Endothelial cell of umbilical vein (primary cell): ENCODE measurements around the gene SAP30L.

Source experiments
- EZH2 ChIP-seq: IDR thresholded peaks from 2 replicates; pipeline ENCODE4 v1.6.1; 2012; ENCODE audit warnings: borderline replicate concordance, low read depth, mild to moderate bottlenecking, moderate library complexity, low read length, inconsistent platforms; ENCODE audit not compliant: severe bottlenecking
- FOS ChIP-seq: IDR thresholded peaks from 2 replicates; pipeline ENCODE4 v1.6.1; 2011; ENCODE audit warnings: mild to moderate bottlenecking, low read length, moderate library complexity, borderline replicate concordance; ENCODE audit not compliant: insufficient read depth
- GATA2 ChIP-seq: IDR thresholded peaks from 2 replicates; pipeline ENCODE4 v1.7.0; 2011; ENCODE audit warnings: low read depth, mild to moderate bottlenecking, moderate library complexity, mixed read lengths, low read length; ENCODE audit not compliant: insufficient read length, insufficient read depth
- JUN ChIP-seq: IDR thresholded peaks from 2 replicates; pipeline ENCODE4 v1.6.1; 2011; ENCODE audit warnings: borderline replicate concordance, low read depth; ENCODE audit not compliant: insufficient read length, insufficient read depth
- POLR2AphosphoS5 ChIP-seq: IDR thresholded peaks from 2 replicates; pipeline ENCODE4 v1.6.1; 2012; ENCODE audit warnings: low read depth, mild to moderate bottlenecking, control low read depth, low read length, moderate library complexity; ENCODE audit not compliant: insufficient read depth
- TF ChIP-seq, protein P1 (sequence below), 2 donors: IDR thresholded peaks; 1 replicate in 1 of 2; 2 replicates in 1 of 2; pipeline ENCODE4 v1.5.1; 2011; ENCODE audit warnings: low read length in 2 of 2, mild to moderate bottlenecking in 2 of 2, moderate library complexity in 2 of 2, control low read depth in 1 of 2, inconsistent platforms in 1 of 2, low read depth in 1 of 2; ENCODE audit not compliant: insufficient read depth in 1 of 2; ENCODE audit errors: extremely low read depth in 1 of 2

DNA sequence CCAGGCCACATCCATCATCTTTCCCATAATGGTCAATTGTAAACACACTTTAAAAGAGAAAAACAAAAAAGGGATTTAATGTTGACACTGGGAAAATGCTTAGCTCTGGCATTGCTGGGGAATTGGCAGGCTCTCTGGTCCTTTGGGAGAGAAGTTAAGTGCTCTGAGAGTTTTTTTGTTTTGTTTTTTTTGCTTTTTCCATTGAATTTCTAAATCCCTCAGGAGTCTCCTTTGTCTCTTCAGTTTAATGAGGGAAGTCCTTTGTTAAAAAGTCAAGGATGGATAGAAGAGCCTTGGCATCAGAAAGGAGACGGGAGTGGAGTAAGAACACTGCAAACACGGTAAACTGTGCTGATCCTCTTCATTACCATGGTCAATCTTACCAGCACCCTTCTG lies 39.3 kb downstream of the SAP30L start:
- TF ChIP-seq GATA2 (no peak), EZH2 (no peak), JUN (no peak), POLR2AphosphoS5 (no peak), FOS (no peak)
- TF ChIP-seq, protein P1, sequence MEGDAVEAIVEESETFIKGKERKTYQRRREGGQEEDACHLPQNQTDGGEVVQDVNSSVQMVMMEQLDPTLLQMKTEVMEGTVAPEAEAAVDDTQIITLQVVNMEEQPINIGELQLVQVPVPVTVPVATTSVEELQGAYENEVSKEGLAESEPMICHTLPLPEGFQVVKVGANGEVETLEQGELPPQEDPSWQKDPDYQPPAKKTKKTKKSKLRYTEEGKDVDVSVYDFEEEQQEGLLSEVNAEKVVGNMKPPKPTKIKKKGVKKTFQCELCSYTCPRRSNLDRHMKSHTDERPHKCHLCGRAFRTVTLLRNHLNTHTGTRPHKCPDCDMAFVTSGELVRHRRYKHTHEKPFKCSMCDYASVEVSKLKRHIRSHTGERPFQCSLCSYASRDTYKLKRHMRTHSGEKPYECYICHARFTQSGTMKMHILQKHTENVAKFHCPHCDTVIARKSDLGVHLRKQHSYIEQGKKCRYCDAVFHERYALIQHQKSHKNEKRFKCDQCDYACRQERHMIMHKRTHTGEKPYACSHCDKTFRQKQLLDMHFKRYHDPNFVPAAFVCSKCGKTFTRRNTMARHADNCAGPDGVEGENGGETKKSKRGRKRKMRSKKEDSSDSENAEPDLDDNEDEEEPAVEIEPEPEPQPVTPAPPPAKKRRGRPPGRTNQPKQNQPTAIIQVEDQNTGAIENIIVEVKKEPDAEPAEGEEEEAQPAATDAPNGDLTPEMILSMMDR (IDR thresholded peaks at IDR 0.05; ENCODE audit: extremely low read depth in 1 of 2, insufficient read depth in 1 of 2, low read depth in 1 of 2, low read length in 2 of 2) = no peak
